ENCODE results near the gene PAPSS2. TPM values are rescaled to one million over a fixed set of nuclear protein-coding genes. Genes with fewer than 3 reads are reported as not detected.

Gene PAPSS2
- total RNA-seq, 1 donor from 2014 or later: 5.5 TPM

GRCh38 chr10:87654212-87654611, 5.5 kb upstream of the PAPSS2 start:
- peak; percentile 37 for DNase-seq (ENCODE audit: low read depth)
- no peak for FAIRE-seq
- TF ChIP-seq CTCF (IDR thresholded peaks at IDR 0.05; ENCODE audit: insufficient read depth, low read length, severe bottlenecking): no peak
- Histone ChIP-seq H3K4me3 (ENCODE audit: low read depth, low read length) (no peak overlapping the region), H3K36me3 (ENCODE audit: control insufficient read depth, insufficient read depth, low read length) (no peaks in the 10 kb centered on the region), H3K27me3 (ENCODE audit: control insufficient read depth, insufficient read depth, low read length) (no peaks in the 10 kb centered on the region)

GRCh38 chr10:87656431-87657072, 3.1 kb upstream of the PAPSS2 start:
- Histone ChIP-seq H3K36me3 (ENCODE audit: control insufficient read depth, insufficient read depth, low read length) (no peaks in the 10 kb centered on the region), H3K4me3 (ENCODE audit: low read depth, low read length) (no peak overlapping the region), H3K27me3 (ENCODE audit: control insufficient read depth, insufficient read depth, low read length) (no peaks in the 10 kb centered on the region)
- TF ChIP-seq CTCF (IDR thresholded peaks at IDR 0.05; ENCODE audit: insufficient read depth, low read length, severe bottlenecking): peak; percentile 65
- no peak for FAIRE-seq
- DNase-seq (ENCODE audit: low read depth): peak; percentile 47

GRCh38 chr10:87657371-87657770, 2.3 kb upstream of the PAPSS2 start:
- FAIRE-seq (no peak), DNase-seq (ENCODE audit: low read depth) (no peak)
- Histone ChIP-seq H3K27me3 (ENCODE audit: control insufficient read depth, insufficient read depth, low read length) (no peaks in the 10 kb centered on the region), H3K4me3 (ENCODE audit: low read depth, low read length) (no peak overlapping the region), H3K36me3 (ENCODE audit: control insufficient read depth, insufficient read depth, low read length) (no peaks in the 10 kb centered on the region)
- no peak for TF ChIP-seq CTCF (IDR thresholded peaks at IDR 0.05; ENCODE audit: insufficient read depth, low read length, severe bottlenecking)

- FAIRE-seq: no peak
- TF ChIP-seq CTCF (IDR thresholded peaks at IDR 0.05; ENCODE audit: insufficient read depth, low read length, severe bottlenecking): no peak
- no peaks in the 10 kb centered on the region for H3K36me3 ChIP-seq (ENCODE audit: control insufficient read depth, insufficient read depth, low read length)
Observed at GRCh38 chr10:87658321-87658795, 1.3 kb upstream of the PAPSS2 start.

GRCh38 chr10:87658858-87659555, 671 bp upstream of the PAPSS2 start:
- peak overlapping the region; percentile 49 for H3K4me3 ChIP-seq (ENCODE audit: low read depth, low read length)
- DNase-seq (ENCODE audit: low read depth): no peak
- FAIRE-seq: no peak
- TF ChIP-seq CTCF (IDR thresholded peaks at IDR 0.05; ENCODE audit: insufficient read depth, low read length, severe bottlenecking): no peak
- no peaks in the 10 kb centered on the region for H3K27me3 ChIP-seq (ENCODE audit: control insufficient read depth, insufficient read depth, low read length)
- no peaks in the 10 kb centered on the region for H3K36me3 ChIP-seq (ENCODE audit: control insufficient read depth, insufficient read depth, low read length)

More at GRCh38 chr10:87658321-87658795, 1.3 kb upstream of the PAPSS2 start:
- no peak for DNase-seq (ENCODE audit: low read depth)
- Histone ChIP-seq H3K27me3 (ENCODE audit: control insufficient read depth, insufficient read depth, low read length) (no peaks in the 10 kb centered on the region), H3K4me3 (ENCODE audit: low read depth, low read length) (no peak overlapping the region)

Measured in bronchial epithelial cell (primary cell).